Right lobe of liver (tissue), 4 donors: ENCODE results near the gene DUSP1.

ENCODE experiments used
- CTCF ChIP-seq, 4 donors: fragments of 200-600 bp in 3 of 4; fragments of 450-650 bp in 1 of 4; IDR thresholded peaks; one replicate each; pipeline versions ENCODE4 v1.5.1 to v1.8.0; 2016 to 2022; ENCODE audit warnings: antibody characterized with exemption in 4 of 4, mild to moderate bottlenecking in 2 of 4
- POLR2A ChIP-seq: fragments of 450-650 bp; IDR thresholded peaks from one replicate; pipeline ENCODE4 v1.6.1; 2017; ENCODE audit warnings: antibody characterized with exemption, mild to moderate bottlenecking
- donor health status: DM: no; HTN: no; CAD: no.
- donor health status: DM: no; HTN: no; CAD: no.
- donor health status: DM: no; HTN: yes; CAD: no.

GRCh38 chr5:172721455-172722326, 49.3 kb downstream of the DUSP1 start:
- no peak for TF ChIP-seq CTCF (IDR thresholded peaks at IDR 0.05)
- peak; percentile 33 for TF ChIP-seq POLR2A
